ENCODE data around the gene PREP.

DNA sequence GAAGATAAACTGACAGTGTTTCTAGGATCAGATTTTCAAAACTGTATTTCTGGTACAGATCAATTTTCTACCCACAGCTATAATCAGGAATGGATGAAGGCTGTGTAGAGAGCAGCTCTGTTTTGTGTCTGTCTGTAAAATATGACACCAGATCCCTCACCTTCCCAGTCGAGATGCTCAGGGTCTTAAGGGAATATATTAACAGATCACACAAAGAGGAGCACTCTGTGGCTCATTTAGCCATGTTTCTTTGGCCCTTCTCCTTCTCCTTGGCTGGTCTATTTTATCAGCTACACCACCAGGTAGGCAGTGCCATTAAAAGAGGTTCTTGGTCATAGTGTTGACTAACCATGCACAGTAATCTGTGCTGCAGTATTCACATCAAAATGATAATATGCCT is 82.6 kb downstream of the PREP start:
- TF ChIP-seq, protein P1, sequence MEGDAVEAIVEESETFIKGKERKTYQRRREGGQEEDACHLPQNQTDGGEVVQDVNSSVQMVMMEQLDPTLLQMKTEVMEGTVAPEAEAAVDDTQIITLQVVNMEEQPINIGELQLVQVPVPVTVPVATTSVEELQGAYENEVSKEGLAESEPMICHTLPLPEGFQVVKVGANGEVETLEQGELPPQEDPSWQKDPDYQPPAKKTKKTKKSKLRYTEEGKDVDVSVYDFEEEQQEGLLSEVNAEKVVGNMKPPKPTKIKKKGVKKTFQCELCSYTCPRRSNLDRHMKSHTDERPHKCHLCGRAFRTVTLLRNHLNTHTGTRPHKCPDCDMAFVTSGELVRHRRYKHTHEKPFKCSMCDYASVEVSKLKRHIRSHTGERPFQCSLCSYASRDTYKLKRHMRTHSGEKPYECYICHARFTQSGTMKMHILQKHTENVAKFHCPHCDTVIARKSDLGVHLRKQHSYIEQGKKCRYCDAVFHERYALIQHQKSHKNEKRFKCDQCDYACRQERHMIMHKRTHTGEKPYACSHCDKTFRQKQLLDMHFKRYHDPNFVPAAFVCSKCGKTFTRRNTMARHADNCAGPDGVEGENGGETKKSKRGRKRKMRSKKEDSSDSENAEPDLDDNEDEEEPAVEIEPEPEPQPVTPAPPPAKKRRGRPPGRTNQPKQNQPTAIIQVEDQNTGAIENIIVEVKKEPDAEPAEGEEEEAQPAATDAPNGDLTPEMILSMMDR (IDR thresholded peaks at IDR 0.05; ENCODE audit: low read depth, low read length, poor library complexity, severe bottlenecking) = no peak
- TF ChIP-seq EZH2phosphoT487 (IDR thresholded peaks at IDR 0.05; ENCODE audit: borderline replicate concordance, low read length) = no peak

Data from DOHH2 (cell line).